K562 (cell line): Measurements from ENCODE around the gene PMVK. TPM values are rescaled to one million over a fixed set of nuclear protein-coding genes. Genes with fewer than 3 reads are reported as not detected.

Experiments
- MAFG ChIP-seq: fragments of 450-650 bp; conservative IDR thresholded peaks from 2 replicates; pipeline ENCODE4 v1.6.1; 2016; ENCODE audit warnings: missing genetic modification characterization, missing compliant biosample characterization
- MYNN ChIP-seq, 2 experiments: sonication (generic); formaldehyde crosslinking in 1 of 2; IDR thresholded peaks; 2 replicates each; pipeline versions ENCODE4 v1.5.0 to v1.6.1; 2016 to 2020; ENCODE audit warnings: antibody characterized with exemption in 1 of 2, missing genetic modification reagents in 1 of 2
- SIN3A ChIP-seq, 2 experiments: fragments of 150-350 bp in 1 of 2; IDR thresholded peaks; 2 replicates each; pipeline ENCODE4 v1.6.1; 2011 to 2016; ENCODE audit warnings: borderline replicate concordance in 2 of 2, low read depth in 2 of 2, low read length in 2 of 2, mild to moderate bottlenecking in 2 of 2, moderate library complexity in 2 of 2; ENCODE audit not compliant: control insufficient read depth in 1 of 2
- SMAD4 ChIP-seq: fragments of 250-450 bp; sonication (Bioruptor Pico); conservative IDR thresholded peaks from 2 replicates; pipeline ENCODE4 v1.8.0; 2021; ENCODE audit warnings: inconsistent platforms, mild to moderate bottlenecking, moderate library complexity
- TSC22D4 ChIP-seq: fragments of 450-650 bp; IDR thresholded peaks from 2 replicates; pipeline ENCODE4 v1.6.1; 2016; ENCODE audit warnings: missing genetic modification characterization, missing biosample characterization, control low read depth
- ZNF212 ChIP-seq: fragments of 450-650 bp; formaldehyde crosslinking; IDR thresholded peaks from 2 replicates; pipeline ENCODE4 v1.4.0; 2020; ENCODE audit warnings: mild to moderate bottlenecking
- polyA plus RNA-seq, 8 experiments: library from polyadenylated mRNA; depleted of rRNA in 4 of 8; stranded (reverse) in 5 of 8; unstranded in 3 of 8; fragments of >200 nt; fragmentation: Nextera tagmentation in 2 of 8; fragmentation: Illumina TruSeq in 1 of 8; extraction: Ambion mirVana in 2 of 8; extraction: Trizol in 1 of 8; gene quantifications; 2 replicates each; pipeline versions ENCODE4 v1.2.1 to v1.2.3, GENCODE V29; 2011 to 2014; ENCODE audit warnings: inconsistent platforms in 1 of 8, missing spikeins in 1 of 8
- total RNA-seq, 7 experiments: library from RNA; depleted of rRNA in 6 of 7; stranded (reverse); fragments of >200 nt in 6 of 7; fragmentation: Illumina TruSeq in 2 of 7; extraction: Trizol in 2 of 7; gene quantifications; 2 replicates each; pipeline versions ENCODE4 v1.2.1 to v1.2.3, GENCODE V29; 2011 to 2021; ENCODE audit warnings: low replicate concordance in 1 of 7
- TF ChIP-seq, protein P1 (sequence below): fragments of 450-650 bp; IDR thresholded peaks from 2 replicates; pipeline ENCODE4 v1.6.1; 2017; ENCODE audit warnings: antibody characterized with exemption, mild to moderate bottlenecking
- TF ChIP-seq, protein P2 (sequence below): fragments of 200-800 bp; sonication (Bioruptor generic); IDR thresholded peaks from 2 replicates; pipeline ENCODE4 v1.6.1; 2017; ENCODE audit warnings: missing genetic modification characterization, missing compliant biosample characterization
- TF ChIP-seq, protein P3 (sequence below): fragments of 450-650 bp; IDR thresholded peaks from 2 replicates; pipeline ENCODE4 v1.6.1; 2016; ENCODE audit warnings: mild to moderate bottlenecking
- TF ChIP-seq, protein P4 (sequence below), 3 experiments: fragments of 200-800 bp in 1 of 3; sonication (Bioruptor generic) in 1 of 3; sonication (generic) in 1 of 3; formaldehyde crosslinking in 1 of 3; IDR thresholded peaks; 2 replicates each; pipeline versions ENCODE4 v1.6.1 to v1.8.0; 2016 to 2022; ENCODE audit warnings: mild to moderate bottlenecking in 2 of 3, missing compliant biosample characterization in 2 of 3, missing genetic modification characterization in 2 of 3, missing genetic modification reagents in 1 of 3
- TF ChIP-seq, protein P5 (sequence below): sonication (generic); formaldehyde crosslinking; IDR thresholded peaks from 2 replicates; pipeline ENCODE4 v1.8.1; 2023; ENCODE audit warnings: mild to moderate bottlenecking, missing genetic modification reagents

Gene PMVK
- total and polyA plus RNA-seq, 9 of the 15 experiments (the other 6 are each of a cell fraction or from before 2014, with no cell fraction given): 1.1 to 15.3 (median 6.3) TPM

DNA sequence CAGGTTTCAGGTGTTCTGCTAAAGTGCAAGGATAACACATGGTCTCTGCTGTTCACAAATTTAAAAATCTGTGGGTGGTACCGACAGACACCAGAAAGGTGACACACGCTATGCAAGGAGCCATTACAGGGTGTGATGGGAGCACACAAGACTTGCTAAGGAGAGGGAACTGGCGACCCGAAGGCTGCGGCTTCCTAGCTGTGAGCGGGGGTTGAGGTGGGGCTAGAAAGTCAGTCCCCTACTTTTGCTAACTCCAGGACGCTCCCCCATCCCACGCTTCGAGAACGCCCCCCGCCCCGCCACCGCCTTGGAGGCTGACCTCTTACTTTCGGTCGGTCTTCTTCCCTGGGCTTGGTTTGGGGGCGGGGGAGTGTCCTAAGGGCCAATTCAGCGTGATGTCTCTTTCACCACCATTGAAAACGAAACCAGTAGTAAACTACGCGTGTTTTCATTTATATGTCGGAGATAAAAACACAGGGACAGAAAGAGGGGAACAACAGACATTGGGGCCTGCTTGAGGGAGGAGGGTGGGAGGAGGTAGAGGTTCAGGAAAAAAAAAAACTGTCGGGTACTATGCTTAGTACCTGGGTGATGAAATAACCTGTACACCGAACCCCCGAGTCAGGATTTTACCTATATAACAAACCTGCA is 39.0 kb upstream of the PMVK start (continued):
- TF ChIP-seq, protein P1, sequence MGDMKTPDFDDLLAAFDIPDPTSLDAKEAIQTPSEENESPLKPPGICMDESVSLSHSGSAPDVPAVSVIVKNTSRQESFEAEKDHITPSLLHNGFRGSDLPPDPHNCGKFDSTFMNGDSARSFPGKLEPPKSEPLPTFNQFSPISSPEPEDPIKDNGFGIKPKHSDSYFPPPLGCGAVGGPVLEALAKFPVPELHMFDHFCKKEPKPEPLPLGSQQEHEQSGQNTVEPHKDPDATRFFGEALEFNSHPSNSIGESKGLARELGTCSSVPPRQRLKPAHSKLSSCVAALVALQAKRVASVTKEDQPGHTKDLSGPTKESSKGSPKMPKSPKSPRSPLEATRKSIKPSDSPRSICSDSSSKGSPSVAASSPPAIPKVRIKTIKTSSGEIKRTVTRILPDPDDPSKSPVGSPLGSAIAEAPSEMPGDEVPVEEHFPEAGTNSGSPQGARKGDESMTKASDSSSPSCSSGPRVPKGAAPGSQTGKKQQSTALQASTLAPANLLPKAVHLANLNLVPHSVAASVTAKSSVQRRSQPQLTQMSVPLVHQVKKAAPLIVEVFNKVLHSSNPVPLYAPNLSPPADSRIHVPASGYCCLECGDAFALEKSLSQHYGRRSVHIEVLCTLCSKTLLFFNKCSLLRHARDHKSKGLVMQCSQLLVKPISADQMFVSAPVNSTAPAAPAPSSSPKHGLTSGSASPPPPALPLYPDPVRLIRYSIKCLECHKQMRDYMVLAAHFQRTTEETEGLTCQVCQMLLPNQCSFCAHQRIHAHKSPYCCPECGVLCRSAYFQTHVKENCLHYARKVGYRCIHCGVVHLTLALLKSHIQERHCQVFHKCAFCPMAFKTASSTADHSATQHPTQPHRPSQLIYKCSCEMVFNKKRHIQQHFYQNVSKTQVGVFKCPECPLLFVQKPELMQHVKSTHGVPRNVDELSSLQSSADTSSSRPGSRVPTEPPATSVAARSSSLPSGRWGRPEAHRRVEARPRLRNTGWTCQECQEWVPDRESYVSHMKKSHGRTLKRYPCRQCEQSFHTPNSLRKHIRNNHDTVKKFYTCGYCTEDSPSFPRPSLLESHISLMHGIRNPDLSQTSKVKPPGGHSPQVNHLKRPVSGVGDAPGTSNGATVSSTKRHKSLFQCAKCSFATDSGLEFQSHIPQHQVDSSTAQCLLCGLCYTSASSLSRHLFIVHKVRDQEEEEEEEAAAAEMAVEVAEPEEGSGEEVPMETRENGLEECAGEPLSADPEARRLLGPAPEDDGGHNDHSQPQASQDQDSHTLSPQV: 0 out of 2 replicates have a peak, but pooled peaks have one; percentile 38
- TF ChIP-seq SMAD4 (CRISPR knock-in tag) (no peak), MYNN (IDR thresholded peaks at IDR 0.05) (0 out of 2 replicates have a peak, but pooled peaks have one; percentile 6), MYNN (CRISPR knock-in tag; IDR thresholded peaks at IDR 0.05) (no peak), MAFG (tag) (no peak), ZNF212 (CRISPR knock-in tag) (no peak), SIN3A (IDR thresholded peaks at IDR 0.05; ENCODE audit: borderline replicate concordance in 2 of 2, control insufficient read depth in 1 of 2, low read depth in 2 of 2, low read length in 2 of 2) (peak; percentile 47 to 59; a peak in 2 of 4 replicates), TSC22D4 (tag) (no peak)
- TF ChIP-seq, protein P2, sequence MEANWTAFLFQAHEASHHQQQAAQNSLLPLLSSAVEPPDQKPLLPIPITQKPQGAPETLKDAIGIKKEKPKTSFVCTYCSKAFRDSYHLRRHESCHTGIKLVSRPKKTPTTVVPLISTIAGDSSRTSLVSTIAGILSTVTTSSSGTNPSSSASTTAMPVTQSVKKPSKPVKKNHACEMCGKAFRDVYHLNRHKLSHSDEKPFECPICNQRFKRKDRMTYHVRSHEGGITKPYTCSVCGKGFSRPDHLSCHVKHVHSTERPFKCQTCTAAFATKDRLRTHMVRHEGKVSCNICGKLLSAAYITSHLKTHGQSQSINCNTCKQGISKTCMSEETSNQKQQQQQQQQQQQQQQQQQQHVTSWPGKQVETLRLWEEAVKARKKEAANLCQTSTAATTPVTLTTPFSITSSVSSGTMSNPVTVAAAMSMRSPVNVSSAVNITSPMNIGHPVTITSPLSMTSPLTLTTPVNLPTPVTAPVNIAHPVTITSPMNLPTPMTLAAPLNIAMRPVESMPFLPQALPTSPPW (CRISPR knock-in tag): peak; percentile 69
- TF ChIP-seq, protein P3, sequence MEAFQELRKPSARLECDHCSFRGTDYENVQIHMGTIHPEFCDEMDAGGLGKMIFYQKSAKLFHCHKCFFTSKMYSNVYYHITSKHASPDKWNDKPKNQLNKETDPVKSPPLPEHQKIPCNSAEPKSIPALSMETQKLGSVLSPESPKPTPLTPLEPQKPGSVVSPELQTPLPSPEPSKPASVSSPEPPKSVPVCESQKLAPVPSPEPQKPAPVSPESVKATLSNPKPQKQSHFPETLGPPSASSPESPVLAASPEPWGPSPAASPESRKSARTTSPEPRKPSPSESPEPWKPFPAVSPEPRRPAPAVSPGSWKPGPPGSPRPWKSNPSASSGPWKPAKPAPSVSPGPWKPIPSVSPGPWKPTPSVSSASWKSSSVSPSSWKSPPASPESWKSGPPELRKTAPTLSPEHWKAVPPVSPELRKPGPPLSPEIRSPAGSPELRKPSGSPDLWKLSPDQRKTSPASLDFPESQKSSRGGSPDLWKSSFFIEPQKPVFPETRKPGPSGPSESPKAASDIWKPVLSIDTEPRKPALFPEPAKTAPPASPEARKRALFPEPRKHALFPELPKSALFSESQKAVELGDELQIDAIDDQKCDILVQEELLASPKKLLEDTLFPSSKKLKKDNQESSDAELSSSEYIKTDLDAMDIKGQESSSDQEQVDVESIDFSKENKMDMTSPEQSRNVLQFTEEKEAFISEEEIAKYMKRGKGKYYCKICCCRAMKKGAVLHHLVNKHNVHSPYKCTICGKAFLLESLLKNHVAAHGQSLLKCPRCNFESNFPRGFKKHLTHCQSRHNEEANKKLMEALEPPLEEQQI: no peak
- TF ChIP-seq, protein P4, sequence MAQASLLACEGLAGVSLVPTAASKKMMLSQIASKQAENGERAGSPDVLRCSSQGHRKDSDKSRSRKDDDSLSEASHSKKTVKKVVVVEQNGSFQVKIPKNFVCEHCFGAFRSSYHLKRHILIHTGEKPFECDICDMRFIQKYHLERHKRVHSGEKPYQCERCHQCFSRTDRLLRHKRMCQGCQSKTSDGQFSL (CRISPR knock-in tag; IDR thresholded peaks at IDR 0.05): 0 out of 2 replicates have a peak, but pooled peaks have one; percentile 31
- TF ChIP-seq, protein P4 (tag; IDR thresholded peaks at IDR 0.05): no peak
- TF ChIP-seq, protein P5, sequence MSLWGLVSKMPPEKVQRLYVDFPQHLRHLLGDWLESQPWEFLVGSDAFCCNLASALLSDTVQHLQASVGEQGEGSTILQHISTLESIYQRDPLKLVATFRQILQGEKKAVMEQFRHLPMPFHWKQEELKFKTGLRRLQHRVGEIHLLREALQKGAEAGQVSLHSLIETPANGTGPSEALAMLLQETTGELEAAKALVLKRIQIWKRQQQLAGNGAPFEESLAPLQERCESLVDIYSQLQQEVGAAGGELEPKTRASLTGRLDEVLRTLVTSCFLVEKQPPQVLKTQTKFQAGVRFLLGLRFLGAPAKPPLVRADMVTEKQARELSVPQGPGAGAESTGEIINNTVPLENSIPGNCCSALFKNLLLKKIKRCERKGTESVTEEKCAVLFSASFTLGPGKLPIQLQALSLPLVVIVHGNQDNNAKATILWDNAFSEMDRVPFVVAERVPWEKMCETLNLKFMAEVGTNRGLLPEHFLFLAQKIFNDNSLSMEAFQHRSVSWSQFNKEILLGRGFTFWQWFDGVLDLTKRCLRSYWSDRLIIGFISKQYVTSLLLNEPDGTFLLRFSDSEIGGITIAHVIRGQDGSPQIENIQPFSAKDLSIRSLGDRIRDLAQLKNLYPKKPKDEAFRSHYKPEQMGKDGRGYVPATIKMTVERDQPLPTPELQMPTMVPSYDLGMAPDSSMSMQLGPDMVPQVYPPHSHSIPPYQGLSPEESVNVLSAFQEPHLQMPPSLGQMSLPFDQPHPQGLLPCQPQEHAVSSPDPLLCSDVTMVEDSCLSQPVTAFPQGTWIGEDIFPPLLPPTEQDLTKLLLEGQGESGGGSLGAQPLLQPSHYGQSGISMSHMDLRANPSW (CRISPR knock-in tag): no peak
